DND-41 (cell line): Measurements from ENCODE around the gene AKAP8.
"Not testable (repeated sequence)": the region's sequence is repeated elsewhere in the genome, so short reads cannot be mapped to it uniquely, and the experiment has no call there.

Experiments
- ATAC-seq: fragments of 200-7000 bp; cut with Tn5 transposase; 3 replicates; pipeline ENCODE4 v1.9.1; 2021; ENCODE audit warnings: low read depth; ENCODE audit not compliant: insufficient read depth
- DNase-seq: peaks from one replicate; pipeline ENCODE4 v3.0.0-alpha.2; 2020
- H2AFZ ChIP-seq: 2 replicates; pipeline ENCODE4 v1.6.0; 2012; ENCODE audit warnings: low read depth, low read length
- H3K27ac ChIP-seq: 2 replicates; pipeline ENCODE4 v1.5.1; 2012; ENCODE audit warnings: low read length, inconsistent platforms
- H3K27me3 ChIP-seq: fragments of 200-600 bp; sonication (generic); 2 replicates; pipeline ENCODE4 v1.6.0; 2012; ENCODE audit warnings: low read length, mild to moderate bottlenecking, inconsistent platforms; ENCODE audit not compliant: insufficient read depth, poor library complexity
- H3K36me3 ChIP-seq: 2 replicates; pipeline ENCODE4 v1.5.1; 2012; ENCODE audit warnings: low read length, inconsistent platforms; ENCODE audit not compliant: insufficient read depth
- H3K4me1 ChIP-seq: 2 replicates; pipeline ENCODE4 v1.5.1; 2012; ENCODE audit warnings: mild to moderate bottlenecking, low read length; ENCODE audit not compliant: insufficient read depth
- H3K4me2 ChIP-seq: 2 replicates; pipeline ENCODE4 v1.6.0; 2012; ENCODE audit warnings: mild to moderate bottlenecking, moderate library complexity, low read length, inconsistent platforms; ENCODE audit not compliant: insufficient read depth
- H3K4me3 ChIP-seq, 2 experiments: fragments of 200-600 bp in 1 of 2; shearing (Covaris generic) in 1 of 2; 2 replicates each; pipeline ENCODE4 v1.5.1; 2012 to 2016; ENCODE audit warnings: inconsistent platforms in 2 of 2, low read length in 2 of 2, mild to moderate bottlenecking in 2 of 2, low read depth in 1 of 2, moderate library complexity in 1 of 2
- H3K79me2 ChIP-seq: 2 replicates; pipeline ENCODE4 v1.6.0; 2012; ENCODE audit warnings: low read length, inconsistent platforms; ENCODE audit not compliant: insufficient read depth
- H3K9ac ChIP-seq: 2 replicates; pipeline ENCODE4 v1.6.0; 2012; ENCODE audit warnings: low read depth, mild to moderate bottlenecking, inconsistent platforms, low read length, moderate library complexity
- H3K9me3 ChIP-seq: 2 replicates; pipeline ENCODE4 v1.5.1; 2012; ENCODE audit warnings: low read length, moderate library complexity, mild to moderate bottlenecking, inconsistent platforms; ENCODE audit not compliant: insufficient read depth, severe bottlenecking
- H4K20me1 ChIP-seq: 2 replicates; pipeline ENCODE4 v1.6.0; 2012; ENCODE audit warnings: low read length; ENCODE audit not compliant: insufficient read depth
- EZH2 ChIP-seq: IDR thresholded peaks from 3 replicates; pipeline ENCODE4 v1.6.1; 2012; ENCODE audit warnings: borderline replicate concordance, low read depth, mild to moderate bottlenecking, moderate library complexity, low read length, inconsistent platforms; ENCODE audit not compliant: severe bottlenecking
- TF ChIP-seq, protein P1 (sequence below): IDR thresholded peaks from 2 replicates; pipeline ENCODE4 v1.5.1; 2012; ENCODE audit warnings: borderline replicate concordance, low read length, moderate library complexity, mild to moderate bottlenecking; ENCODE audit not compliant: poor library complexity, severe bottlenecking; ENCODE audit errors: extremely low read depth

The AKAP8 gene

GRCh38 chr19:15363048-15363447, 16.5 kb downstream of the AKAP8 start:
- peaks cover 11% of the 10 kb centered on the region; the same call in 1 of the 2 replicates for H3K79me2 ChIP-seq
- H3K27ac ChIP-seq, H3K4me2 ChIP-seq, H3K27me3 ChIP-seq, H3K4me1 ChIP-seq, H3K4me3 ChIP-seq, ATAC-seq, H3K9ac ChIP-seq, H2AFZ ChIP-seq, H4K20me1 ChIP-seq, DNase-seq, H3K9me3 ChIP-seq: not testable (repeated sequence)
- H3K36me3 ChIP-seq: peaks cover 78% of the 10 kb centered on the region

DNA sequence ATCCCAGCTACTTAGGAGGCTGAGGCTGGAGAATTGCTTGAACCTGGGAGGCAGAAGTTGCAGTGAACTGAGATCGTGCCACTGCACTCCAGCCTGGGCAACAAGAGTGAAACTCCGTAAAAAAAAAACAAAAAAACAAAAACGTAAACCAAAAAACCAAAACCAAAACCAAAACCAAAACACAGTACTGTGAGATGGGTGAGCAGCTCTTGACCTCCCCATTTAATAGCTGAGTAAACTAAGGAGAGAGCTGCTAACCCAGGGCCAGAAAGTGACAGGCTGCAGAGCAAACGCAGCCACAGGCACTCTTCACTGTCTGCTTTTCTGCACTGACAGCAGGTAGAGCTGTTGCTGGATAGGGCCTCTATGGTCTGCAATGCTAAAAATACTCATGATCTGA, 19.6 kb downstream of the AKAP8 start:
- not testable (repeated sequence) for H3K79me2 ChIP-seq, H3K4me1 ChIP-seq, H3K9ac ChIP-seq, H4K20me1 ChIP-seq, H3K4me2 ChIP-seq, ATAC-seq, H3K4me3 ChIP-seq, DNase-seq, H3K27me3 ChIP-seq, H2AFZ ChIP-seq, H3K27ac ChIP-seq, H3K9me3 ChIP-seq
- peaks cover 74% of the 10 kb centered on the region for H3K36me3 ChIP-seq

DNA sequence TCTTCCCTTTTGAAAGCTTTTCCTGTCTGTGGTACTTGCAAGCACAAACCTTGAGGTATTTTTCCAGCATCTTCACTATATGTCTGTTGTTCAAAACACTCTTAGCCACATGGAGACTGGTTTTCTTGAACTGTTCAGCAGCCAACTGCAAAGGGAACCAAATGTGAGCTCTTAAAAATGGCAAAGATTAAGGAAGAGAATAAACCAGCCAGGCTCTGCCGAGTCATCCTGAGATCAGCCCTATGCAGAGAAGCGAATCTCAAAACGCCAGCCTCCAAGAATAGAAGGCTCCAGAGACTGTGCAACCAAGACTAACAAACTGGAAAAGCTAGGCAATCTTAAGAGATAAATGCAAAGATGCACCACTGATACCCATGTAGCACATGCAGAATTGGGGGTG, 20.7 kb downstream of the AKAP8 start:
- H3K27ac ChIP-seq: no peak overlapping the region
- H3K27me3 ChIP-seq: no peaks in the 10 kb centered on the region

DNA sequence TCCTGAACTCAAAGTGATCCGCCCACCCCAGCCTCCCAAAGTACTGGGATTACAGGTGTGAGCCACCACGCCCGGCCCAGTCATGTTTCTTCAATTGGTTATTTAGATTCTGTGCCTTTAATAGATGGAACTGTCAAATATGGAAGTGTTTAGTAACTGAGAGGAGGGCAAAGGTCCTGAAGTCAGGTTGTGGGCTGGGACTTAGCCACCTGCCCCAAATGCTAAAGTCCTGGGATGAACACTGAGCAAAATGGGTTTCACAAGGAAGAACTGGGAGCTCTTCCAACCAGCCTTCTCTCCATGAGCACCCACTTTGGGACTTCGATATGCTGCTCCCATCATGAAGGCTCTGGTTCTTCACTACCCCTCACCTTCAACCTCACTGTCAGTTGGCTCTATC, 21.7 kb downstream of the AKAP8 start:
- Histone ChIP-seq H4K20me1 (0 out of 2 replicates have a peak, but pooled peaks cover 5% of the 10 kb centered on the region), H3K27ac (no peak overlapping the region), H3K4me2 (no peak overlapping the region), H3K9ac (no peak overlapping the region), H3K4me1 (no peaks in the 10 kb centered on the region), H3K27me3 (no peaks in the 10 kb centered on the region), H2AFZ (no peak overlapping the region), H3K4me3 (no peak overlapping the region), H3K9me3 (no peaks in the 10 kb centered on the region), H3K36me3 (peaks cover 82% of the 10 kb centered on the region), H3K79me2 (peaks cover 4% of the 10 kb centered on the region; the same call in 1 of the 2 replicates)
- DNase-seq: no peak
- ATAC-seq: no peak
- no peak for TF ChIP-seq EZH2
- TF ChIP-seq, protein P1, sequence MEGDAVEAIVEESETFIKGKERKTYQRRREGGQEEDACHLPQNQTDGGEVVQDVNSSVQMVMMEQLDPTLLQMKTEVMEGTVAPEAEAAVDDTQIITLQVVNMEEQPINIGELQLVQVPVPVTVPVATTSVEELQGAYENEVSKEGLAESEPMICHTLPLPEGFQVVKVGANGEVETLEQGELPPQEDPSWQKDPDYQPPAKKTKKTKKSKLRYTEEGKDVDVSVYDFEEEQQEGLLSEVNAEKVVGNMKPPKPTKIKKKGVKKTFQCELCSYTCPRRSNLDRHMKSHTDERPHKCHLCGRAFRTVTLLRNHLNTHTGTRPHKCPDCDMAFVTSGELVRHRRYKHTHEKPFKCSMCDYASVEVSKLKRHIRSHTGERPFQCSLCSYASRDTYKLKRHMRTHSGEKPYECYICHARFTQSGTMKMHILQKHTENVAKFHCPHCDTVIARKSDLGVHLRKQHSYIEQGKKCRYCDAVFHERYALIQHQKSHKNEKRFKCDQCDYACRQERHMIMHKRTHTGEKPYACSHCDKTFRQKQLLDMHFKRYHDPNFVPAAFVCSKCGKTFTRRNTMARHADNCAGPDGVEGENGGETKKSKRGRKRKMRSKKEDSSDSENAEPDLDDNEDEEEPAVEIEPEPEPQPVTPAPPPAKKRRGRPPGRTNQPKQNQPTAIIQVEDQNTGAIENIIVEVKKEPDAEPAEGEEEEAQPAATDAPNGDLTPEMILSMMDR: no peak

More for the DNA sequence above, 20.7 kb downstream of the AKAP8 start:
- no peak for TF ChIP-seq EZH2
- TF ChIP-seq, protein P1: no peak
- Histone ChIP-seq H4K20me1 (0 out of 2 replicates have a peak, but pooled peaks cover 5% of the 10 kb centered on the region), H3K9ac (no peak overlapping the region), H3K79me2 (peaks cover 4% of the 10 kb centered on the region; the same call in 1 of the 2 replicates), H2AFZ (no peak overlapping the region), H3K4me3 (no peak overlapping the region), H3K4me1 (no peaks in the 10 kb centered on the region), H3K9me3 (no peaks in the 10 kb centered on the region), H3K36me3 (peaks cover 77% of the 10 kb centered on the region), H3K4me2 (no peak overlapping the region)
- ATAC-seq: no peak
- DNase-seq: no peak
